NT2/D1 (cell line): ENCODE measurements around the gene PRKN.

Source experiments
- YY1 ChIP-seq: IDR thresholded peaks from 2 replicates; pipeline ENCODE4 v1.6.1; 2011; ENCODE audit not compliant: insufficient read length, insufficient read depth
- ZNF274 ChIP-seq: IDR thresholded peaks from 2 replicates; pipeline ENCODE4 v1.6.1; 2011; ENCODE audit warnings: mild to moderate bottlenecking, low read depth, low read length

GRCh38 chr6:162032620-162033019 lies 694.9 kb downstream of the PRKN start:
- TF ChIP-seq YY1 (no peak), ZNF274 (no peak)
